HG02884 (cell line): ENCODE data around the gene EFR3B.

Experiments used
- ATAC-seq: cut with Tn5 transposase; IDR thresholded peaks from one replicate; pipeline ENCODE4 v1.9.1; 2021; ENCODE audit warnings: mild to moderate bottlenecking, moderate library complexity; ENCODE audit not compliant: unreplicated experiment

EFR3B gene

DNA sequence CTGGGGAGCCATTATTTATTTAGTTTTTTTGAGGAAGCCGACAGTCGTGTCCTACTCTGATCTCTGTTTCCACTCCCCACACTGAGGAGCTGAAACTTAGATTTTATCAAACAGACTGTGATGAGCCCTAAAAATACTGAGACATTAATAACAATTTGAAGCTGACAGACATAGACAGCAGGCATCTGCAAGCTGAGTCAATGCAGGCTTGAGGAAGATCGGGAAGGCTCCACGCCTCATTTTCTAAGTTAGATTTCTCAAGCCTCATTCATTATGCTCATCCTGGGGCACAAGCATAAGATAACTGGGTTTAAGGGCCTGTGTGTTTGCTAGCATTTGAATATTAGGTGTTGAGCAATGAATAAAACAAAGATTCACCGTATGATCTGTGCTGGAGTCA is 26.3 kb downstream of the EFR3B start:
- ATAC-seq, result no peak

DNA sequence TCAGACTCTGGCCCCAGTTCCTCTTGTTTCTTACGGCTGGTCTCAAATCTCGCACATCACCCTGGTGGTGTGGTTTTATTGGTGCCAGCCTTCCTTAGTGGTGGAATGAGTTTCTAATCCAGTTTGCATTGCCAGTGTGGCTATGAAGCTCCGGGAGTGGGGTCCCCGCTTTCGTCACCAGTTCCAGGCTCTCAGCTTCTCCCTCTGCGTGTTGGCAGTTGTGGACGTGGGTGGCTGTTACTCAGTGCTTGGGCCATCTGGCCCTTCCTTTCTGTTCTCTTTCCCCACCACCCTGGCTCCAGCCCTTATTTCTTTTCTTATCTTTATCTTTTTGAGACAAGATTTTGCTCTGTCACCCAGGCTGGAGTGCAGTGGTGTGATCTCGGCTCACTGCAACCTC is 30.1 kb downstream of the EFR3B start:
- ATAC-seq, result no peak

DNA sequence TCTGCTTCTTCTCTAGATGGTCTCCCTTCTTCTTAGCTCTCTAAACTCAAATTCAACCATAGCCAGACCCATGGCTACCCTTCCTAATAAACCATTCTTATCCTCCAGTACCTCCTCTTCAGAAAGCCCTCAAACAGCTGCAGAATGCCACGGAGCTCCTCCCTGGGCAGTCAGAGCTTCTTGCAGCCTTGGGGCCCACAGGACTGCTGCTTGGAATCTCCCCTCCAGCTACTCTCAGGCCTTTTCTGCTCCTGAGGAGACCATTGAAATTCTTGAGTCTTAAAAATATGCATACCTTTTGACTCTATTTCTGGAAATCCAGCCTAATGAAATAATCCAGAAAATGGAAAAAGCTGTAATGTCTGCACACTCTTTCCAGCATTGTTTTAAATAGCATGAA is 30.7 kb downstream of the EFR3B start:
- no peak for ATAC-seq

DNA sequence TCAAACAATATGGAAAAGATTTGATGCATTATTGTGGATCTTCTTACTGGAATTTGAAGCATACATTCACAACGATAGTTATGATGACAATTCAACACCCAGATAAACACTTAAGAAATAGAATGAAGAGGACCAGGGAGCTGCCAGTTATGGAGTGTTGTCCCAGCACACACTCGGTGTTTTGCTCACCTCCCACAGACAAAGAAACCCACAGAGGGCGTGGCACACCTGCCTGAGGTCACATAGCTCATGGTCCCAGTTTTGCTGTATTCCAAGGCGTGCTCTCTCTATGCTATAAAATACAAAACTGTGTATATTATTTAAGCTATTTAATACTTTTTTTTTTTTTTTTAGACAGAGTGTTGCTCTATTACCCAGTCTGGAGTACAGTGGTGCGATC is 31.1 kb downstream of the EFR3B start:
- no peak for ATAC-seq

DNA sequence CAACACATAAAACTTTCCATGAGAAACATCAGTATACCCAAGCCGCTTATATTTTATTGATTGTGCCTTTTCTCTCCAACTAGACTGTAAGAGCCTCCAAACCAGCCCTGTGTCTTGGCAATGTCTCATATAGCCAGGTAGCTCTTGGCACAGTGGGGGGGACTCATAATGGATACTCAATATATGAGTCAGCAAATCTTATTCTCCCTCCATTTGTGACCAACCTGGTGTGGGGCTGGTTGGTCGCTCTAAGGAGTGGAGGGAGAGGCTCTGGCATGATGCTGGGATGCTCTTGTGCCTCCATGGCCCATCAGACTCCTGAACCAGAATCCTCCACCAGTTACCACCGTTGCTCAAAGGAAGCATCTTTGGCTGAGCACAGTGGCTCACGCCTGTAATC is 32.0 kb downstream of the EFR3B start:
- no peak for ATAC-seq

GRCh38 chr2:25074826-25075225 is 33.0 kb downstream of the EFR3B start:
- no peak for ATAC-seq

DNA sequence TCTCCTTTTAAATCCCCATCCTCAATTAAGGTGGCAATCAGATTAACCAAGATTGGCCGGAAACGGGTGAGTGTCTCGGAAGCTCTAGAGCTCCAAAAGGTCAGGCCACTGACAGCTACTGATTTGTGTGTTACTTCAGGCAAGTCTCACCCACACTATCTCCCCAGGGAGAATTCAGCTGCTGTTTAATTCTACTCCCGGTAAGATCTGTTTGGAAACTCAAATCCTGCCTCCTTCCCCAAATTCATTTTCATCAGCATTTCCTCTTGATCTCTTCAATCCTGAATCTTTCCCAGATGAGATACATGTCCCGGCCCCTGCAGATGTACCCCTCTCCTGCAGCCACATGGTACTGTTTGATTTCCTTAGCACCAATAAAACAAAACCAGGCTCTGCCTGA is 34.9 kb downstream of the EFR3B start:
- ATAC-seq, result no peak

- no peak for ATAC-seq
Measured at GRCh38 chr2:25077789-25078169, 35.9 kb downstream of the EFR3B start.

- ATAC-seq, result no peak
Measured at GRCh38 chr2:25078170-25079049, 36.5 kb downstream of the EFR3B start.

- no peak for ATAC-seq
Measured at GRCh38 chr2:25079050-25079635, 37.3 kb downstream of the EFR3B start.

- ATAC-seq, result no peak
Measured at GRCh38 chr2:25081237-25081790, 39.4 kb downstream of the EFR3B start.

DNA sequence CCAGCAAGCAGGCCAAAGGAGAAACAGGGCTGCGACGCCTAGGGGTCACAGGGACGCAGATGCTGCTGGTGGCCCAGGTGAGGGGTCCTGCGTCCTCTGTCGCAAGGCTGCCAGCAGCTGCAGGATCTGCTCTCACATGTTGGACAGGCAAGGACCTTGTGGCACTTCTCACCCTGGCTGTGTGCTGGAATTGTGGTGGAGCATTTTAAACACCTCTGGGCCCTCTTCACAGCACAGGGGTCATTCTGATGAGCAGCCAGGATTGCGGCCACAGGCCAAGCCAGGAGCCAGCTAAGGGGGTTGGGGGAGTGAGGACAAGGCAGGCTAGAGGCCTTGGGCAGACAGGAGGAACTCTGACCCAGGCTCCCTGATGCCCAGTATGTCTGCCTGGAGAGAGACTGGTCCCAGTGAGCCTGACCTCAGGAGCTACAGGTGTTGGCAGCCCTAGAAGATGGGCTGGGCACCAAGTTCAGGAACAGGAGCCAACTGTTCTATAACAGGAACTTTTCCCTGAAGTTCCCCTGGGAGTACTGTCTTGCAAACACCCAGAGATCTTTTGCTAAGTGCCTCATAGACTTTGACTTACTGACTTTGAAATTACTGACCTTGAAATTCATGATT is 40.2 kb downstream of the EFR3B start:
- no peak for ATAC-seq

GRCh38 chr2:25085761-25086560 is 44.1 kb downstream of the EFR3B start:
- no peak for ATAC-seq

DNA sequence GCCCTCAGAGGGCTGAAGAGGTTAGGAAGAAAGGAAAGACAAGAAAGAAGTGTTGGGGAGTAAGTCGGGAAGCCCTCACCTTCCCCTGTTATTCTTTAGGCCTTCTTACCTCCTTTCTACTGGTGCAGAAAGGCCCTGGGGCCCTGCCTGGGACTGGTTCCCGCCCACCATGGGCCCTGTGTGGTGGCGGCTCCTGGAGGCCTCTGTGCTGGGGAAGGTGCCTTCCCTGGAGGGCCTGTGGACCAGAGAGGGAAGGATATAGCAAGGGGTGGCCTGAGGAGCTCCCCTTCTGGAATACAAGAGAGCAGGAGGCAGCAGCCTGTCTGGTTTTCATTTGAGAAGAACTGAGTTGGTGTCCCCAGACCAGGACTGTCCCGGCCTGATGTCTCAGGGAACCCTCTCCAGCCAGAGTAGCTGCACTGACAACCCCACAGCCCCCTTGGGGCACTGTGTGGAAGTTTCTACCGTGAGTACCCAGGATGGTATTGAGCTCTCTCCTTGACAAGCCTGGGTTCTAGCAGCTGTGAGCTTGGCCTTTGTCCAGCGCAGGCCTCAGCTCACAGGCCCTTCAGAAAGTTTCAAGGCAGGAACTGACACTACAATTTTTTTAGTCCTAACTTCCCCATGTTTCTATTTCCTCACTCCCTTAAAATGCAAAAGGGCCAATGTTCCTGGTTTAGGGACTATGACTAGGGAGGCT is 47.1 kb downstream of the EFR3B start:
- no peak for ATAC-seq

GRCh38 chr2:25089605-25090315 is 47.9 kb downstream of the EFR3B start:
- ATAC-seq, result no peak

DNA sequence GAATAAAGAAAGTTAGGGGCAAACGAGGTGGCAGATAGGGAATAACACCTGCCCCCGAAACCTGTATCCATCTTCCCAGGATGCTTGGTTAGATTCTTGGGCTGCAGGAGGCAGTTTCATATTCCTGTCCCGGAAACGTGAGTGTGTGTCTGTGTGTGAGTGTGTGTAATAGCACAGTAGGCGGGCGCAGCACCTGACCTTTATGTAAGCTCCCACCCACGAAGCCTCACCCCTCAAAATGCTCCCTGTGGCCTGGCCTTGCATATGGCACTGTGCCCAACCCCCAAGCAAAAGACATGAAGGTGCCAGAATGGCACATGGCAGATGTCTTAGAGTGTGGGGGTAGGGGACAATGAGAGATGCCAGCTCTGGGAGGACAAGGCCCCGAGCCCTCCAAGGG is 48.9 kb downstream of the EFR3B start:
- no peak for ATAC-seq

DNA sequence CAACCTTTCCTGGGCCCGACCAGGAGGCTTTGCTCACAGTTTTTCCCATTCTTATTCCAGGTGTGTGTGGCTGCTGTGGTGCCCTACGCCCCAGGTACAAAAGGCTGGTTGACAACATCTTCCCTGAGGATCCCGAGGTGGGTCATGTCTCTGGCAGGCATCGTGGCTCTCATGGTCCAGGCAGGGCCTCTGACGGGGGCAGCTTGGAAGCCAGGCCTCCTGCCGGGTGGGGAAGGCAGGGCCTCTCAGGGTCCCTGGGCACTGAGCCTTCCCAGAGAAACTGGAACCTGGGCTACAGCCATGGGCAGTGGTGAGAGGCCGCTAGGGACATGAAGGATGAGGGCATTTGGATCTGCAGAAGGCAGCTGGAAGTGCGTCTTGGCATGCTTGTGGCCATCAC is 49.4 kb downstream of the EFR3B start:
- no peak for ATAC-seq

- no peak for ATAC-seq
Measured at GRCh38 chr2:25098056-25098455, 56.2 kb downstream of the EFR3B start.

- no peak for ATAC-seq
Measured at GRCh38 chr2:25098670-25099486, 57.0 kb downstream of the EFR3B start.
